NT2/D1 (cell line): ENCODE data around the gene OAT.

Source experiments
- SUZ12 ChIP-seq: IDR thresholded peaks from 2 replicates; pipeline ENCODE4 v1.6.1; 2011; ENCODE audit not compliant: insufficient read length, insufficient read depth; ENCODE audit errors: extremely low read depth
- YY1 ChIP-seq: IDR thresholded peaks from 2 replicates; pipeline ENCODE4 v1.6.1; 2011; ENCODE audit not compliant: insufficient read length, insufficient read depth
- ZNF274 ChIP-seq: IDR thresholded peaks from 2 replicates; pipeline ENCODE4 v1.6.1; 2011; ENCODE audit warnings: mild to moderate bottlenecking, low read depth, low read length

- TF ChIP-seq YY1 (no peak), SUZ12 (no peak), ZNF274 (no peak)
These were observed 38.3 kb downstream of the OAT start for GRCh38 chr10:124380256-124380995.
